ENCODE measurements around the gene ESPNL.

ESPNL gene

GRCh38 chr2:238162251-238162845, 62.2 kb downstream of the ESPNL start:
- no peaks in the 10 kb centered on the region for H3K4me1 ChIP-seq (ENCODE audit: low read length)
- H3K36me3 ChIP-seq (replicated peaks; ENCODE audit: insufficient read depth, low read length), result no peaks in the 10 kb centered on the region
- DNase-seq, result no peak
- H3K4me2 ChIP-seq (ENCODE audit: low read depth, low read length), result no peak overlapping the region
- no peaks in the 10 kb centered on the region for H3K79me2 ChIP-seq (ENCODE audit: low read length)
- no peaks in the 10 kb centered on the region for H3K9me2 ChIP-seq (replicated peaks; ENCODE audit: insufficient read depth, low read length)
- no peaks in the 10 kb centered on the region for H3K9me3 ChIP-seq (replicated peaks; ENCODE audit: insufficient read depth, low read length)
- H3F3A ChIP-seq (ENCODE audit: insufficient read depth, low read length), result no peaks in the 10 kb centered on the region
- H3K4me3 ChIP-seq (ENCODE audit: low read length), result no peak overlapping the region
- H3K9ac ChIP-seq (ENCODE audit: low read length), result no peak overlapping the region
- TF ChIP-seq EZH2 (optimal IDR thresholded peaks at IDR 0.05; ENCODE audit: low read depth, low read length), result no peak
- TF ChIP-seq EZH2phosphoT487 (IDR thresholded peaks at IDR 0.05; ENCODE audit: low read length), result no peak
- TF ChIP-seq CTCF (IDR thresholded peaks at IDR 0.05; ENCODE audit: low read length), result no peak
- H2AFZ ChIP-seq (ENCODE audit: low read length), result no peak overlapping the region
- H3K27ac ChIP-seq (ENCODE audit: low read length), result no peak overlapping the region
- no peaks in the 10 kb centered on the region for H4K20me1 ChIP-seq (ENCODE audit: insufficient read depth, low read length)
- H3K27me3 ChIP-seq (replicated peaks; ENCODE audit: insufficient read depth, low read length), result no peaks in the 10 kb centered on the region

GRCh38 chr2:238162846-238163441, 62.8 kb downstream of the ESPNL start:
- no peaks in the 10 kb centered on the region for H3K79me2 ChIP-seq (ENCODE audit: low read length)
- no peaks in the 10 kb centered on the region for H3K36me3 ChIP-seq (replicated peaks; ENCODE audit: insufficient read depth, low read length)
- no peak overlapping the region for H3K9ac ChIP-seq (ENCODE audit: low read length)
- no peaks in the 10 kb centered on the region for H3K9me3 ChIP-seq (replicated peaks; ENCODE audit: insufficient read depth, low read length)
- H3K27ac ChIP-seq (ENCODE audit: low read length), result no peak overlapping the region
- H3F3A ChIP-seq (ENCODE audit: insufficient read depth, low read length), result no peaks in the 10 kb centered on the region
- H3K4me2 ChIP-seq (ENCODE audit: low read depth, low read length), result no peak overlapping the region
- no peak overlapping the region for H2AFZ ChIP-seq (ENCODE audit: low read length)
- TF ChIP-seq EZH2 (optimal IDR thresholded peaks at IDR 0.05; ENCODE audit: low read depth, low read length), result no peak
- TF ChIP-seq CTCF (IDR thresholded peaks at IDR 0.05; ENCODE audit: low read length), result no peak
- TF ChIP-seq EZH2phosphoT487 (IDR thresholded peaks at IDR 0.05; ENCODE audit: low read length), result no peak
- no peak for DNase-seq
- no peak overlapping the region for H3K4me3 ChIP-seq (ENCODE audit: low read length)
- H3K27me3 ChIP-seq (replicated peaks; ENCODE audit: insufficient read depth, low read length), result no peaks in the 10 kb centered on the region
- no peaks in the 10 kb centered on the region for H3K4me1 ChIP-seq (ENCODE audit: low read length)
- H3K9me2 ChIP-seq (replicated peaks; ENCODE audit: insufficient read depth, low read length), result no peaks in the 10 kb centered on the region
- H4K20me1 ChIP-seq (ENCODE audit: insufficient read depth, low read length), result no peaks in the 10 kb centered on the region

GRCh38 chr2:238163481-238164198, 63.5 kb downstream of the ESPNL start:
- Histone ChIP-seq H3K27me3 (replicated peaks; ENCODE audit: insufficient read depth, low read length) (no peaks in the 10 kb centered on the region), H3K9ac (ENCODE audit: low read length) (no peak overlapping the region), H3K4me1 (ENCODE audit: low read length) (no peaks in the 10 kb centered on the region), H2AFZ (ENCODE audit: low read length) (no peak overlapping the region), H4K20me1 (ENCODE audit: insufficient read depth, low read length) (no peaks in the 10 kb centered on the region), H3K27ac (ENCODE audit: low read length) (no peak overlapping the region), H3K4me3 (ENCODE audit: low read length) (no peak overlapping the region), H3K9me2 (replicated peaks; ENCODE audit: insufficient read depth, low read length) (no peaks in the 10 kb centered on the region), H3K79me2 (ENCODE audit: low read length) (no peaks in the 10 kb centered on the region), H3K4me2 (ENCODE audit: low read depth, low read length) (no peak overlapping the region), H3K36me3 (replicated peaks; ENCODE audit: insufficient read depth, low read length) (no peaks in the 10 kb centered on the region), H3F3A (ENCODE audit: insufficient read depth, low read length) (no peaks in the 10 kb centered on the region), H3K9me3 (replicated peaks; ENCODE audit: insufficient read depth, low read length) (no peaks in the 10 kb centered on the region)
- no peak for DNase-seq
- TF ChIP-seq CTCF (IDR thresholded peaks at IDR 0.05; ENCODE audit: low read length) (no peak), EZH2phosphoT487 (IDR thresholded peaks at IDR 0.05; ENCODE audit: low read length) (no peak), EZH2 (optimal IDR thresholded peaks at IDR 0.05; ENCODE audit: low read depth, low read length) (no peak)
